Dendritic cell treated with granulocyte-macrophage colony-stimulating factor and Interleukin-4, amounts not matched to agents 40 ng/mL and 50 ng/mL, for 4 days (primary cell): ENCODE results near the gene ZNF184.
"Not testable (repeated sequence)": the region's sequence is repeated elsewhere in the genome, so short reads cannot be mapped to it uniquely, and the experiment has no call there.

Source experiments
- H3K27ac Mint-ChIP-seq: one replicate; pipeline ENCODE4 v1.8.0; 2022; ENCODE audit warnings: mild to moderate bottlenecking, mixed read lengths
- H3K27me3 Mint-ChIP-seq: one replicate; pipeline ENCODE4 v1.8.0; 2022; ENCODE audit warnings: mild to moderate bottlenecking, mixed read lengths
- H3K36me3 Mint-ChIP-seq: one replicate; pipeline ENCODE4 v1.8.0; 2022; ENCODE audit warnings: low read depth, mixed read lengths
- H3K4me1 Mint-ChIP-seq: one replicate; pipeline ENCODE4 v1.8.0; 2022; ENCODE audit warnings: low read depth, mixed read lengths
- H3K4me3 Mint-ChIP-seq: one replicate; pipeline ENCODE4 v1.8.0; 2022; ENCODE audit warnings: mild to moderate bottlenecking, moderate library complexity, mixed read lengths
- H3K9me3 Mint-ChIP-seq: one replicate; pipeline ENCODE4 v1.8.0; 2022; ENCODE audit warnings: mixed read lengths
- intact Hi-C: fragments of 100-400 bp; cut with micrococcal nuclease; formaldehyde crosslinking; loops from one replicate; pipeline ENCODE4 v1.15.0; 2022

The ZNF184 gene

GRCh38 chr6:27424851-27425250, 48.1 kb downstream of the ZNF184 start:
- H3K27ac Mint-ChIP-seq, H3K4me1 Mint-ChIP-seq: not testable (repeated sequence)
- peaks cover 54% of the 10 kb centered on the region for H3K9me3 Mint-ChIP-seq

GRCh38 chr6:27422651-27423332, 50.1 kb downstream of the ZNF184 start:
- intact Hi-C loops = no loop called here
- Mint-ChIP-seq H3K27ac (no peak overlapping the region), H3K36me3 (no peaks in the 10 kb centered on the region), H3K4me3 (no peak overlapping the region), H3K27me3 (no peaks in the 10 kb centered on the region), H3K9me3 (peaks cover 49% of the 10 kb centered on the region), H3K4me1 (no peaks in the 10 kb centered on the region)

More at GRCh38 chr6:27424851-27425250, 48.1 kb downstream of the ZNF184 start:
- H3K27me3 Mint-ChIP-seq, H3K4me3 Mint-ChIP-seq, H3K36me3 Mint-ChIP-seq, intact Hi-C loops: not testable (repeated sequence)

GRCh38 chr6:27419363-27419762, 53.5 kb downstream of the ZNF184 start:
- Mint-ChIP-seq H3K27me3 (no peaks in the 10 kb centered on the region), H3K36me3 (no peaks in the 10 kb centered on the region), H3K4me1 (no peaks in the 10 kb centered on the region), H3K4me3 (no peak overlapping the region), H3K27ac (no peak overlapping the region), H3K9me3 (peaks cover 74% of the 10 kb centered on the region)
- intact Hi-C loops = no loop called here

- intact Hi-C loops = no loop called here
- H3K36me3 Mint-ChIP-seq = no peaks in the 10 kb centered on the region
- H3K4me1 Mint-ChIP-seq = no peaks in the 10 kb centered on the region
- no peak overlapping the region for H3K27ac Mint-ChIP-seq
- H3K9me3 Mint-ChIP-seq = peaks cover 61% of the 10 kb centered on the region
- no peaks in the 10 kb centered on the region for H3K27me3 Mint-ChIP-seq
- H3K4me3 Mint-ChIP-seq = no peak overlapping the region
Observed at GRCh38 chr6:27415898-27416297, 57.0 kb downstream of the ZNF184 start.

GRCh38 chr6:27414996-27415395, 57.9 kb downstream of the ZNF184 start:
- Mint-ChIP-seq H3K4me1 (no peaks in the 10 kb centered on the region), H3K4me3 (no peak overlapping the region), H3K27me3 (no peaks in the 10 kb centered on the region), H3K9me3 (peaks cover 59% of the 10 kb centered on the region), H3K27ac (no peak overlapping the region), H3K36me3 (no peaks in the 10 kb centered on the region)
- intact Hi-C loops = no loop called here

- Mint-ChIP-seq H3K9me3 (peaks cover 52% of the 10 kb centered on the region), H3K27me3 (no peaks in the 10 kb centered on the region), H3K4me1 (no peaks in the 10 kb centered on the region), H3K36me3 (no peaks in the 10 kb centered on the region), H3K27ac (no peak overlapping the region), H3K4me3 (no peak overlapping the region)
- intact Hi-C loops = no loop called here
Observed at GRCh38 chr6:27414300-27414699, 58.6 kb downstream of the ZNF184 start.

- H3K36me3 Mint-ChIP-seq = no peaks in the 10 kb centered on the region
- intact Hi-C loops = no loop called here
- no peaks in the 10 kb centered on the region for H3K4me1 Mint-ChIP-seq
- H3K4me3 Mint-ChIP-seq = no peak overlapping the region
- no peaks in the 10 kb centered on the region for H3K27me3 Mint-ChIP-seq
- H3K9me3 Mint-ChIP-seq = peaks cover 62% of the 10 kb centered on the region
- H3K27ac Mint-ChIP-seq = no peak overlapping the region
Observed at GRCh38 chr6:27407153-27407814, 65.6 kb downstream of the ZNF184 start.

GRCh38 chr6:27406085-27406484, 66.8 kb downstream of the ZNF184 start:
- no peaks in the 10 kb centered on the region for H3K36me3 Mint-ChIP-seq
- H3K27me3 Mint-ChIP-seq = no peaks in the 10 kb centered on the region
- peaks cover 62% of the 10 kb centered on the region for H3K9me3 Mint-ChIP-seq
- H3K4me3 Mint-ChIP-seq = no peak overlapping the region
- no peaks in the 10 kb centered on the region for H3K4me1 Mint-ChIP-seq
- no peak overlapping the region for H3K27ac Mint-ChIP-seq
- intact Hi-C loops = no loop called here

GRCh38 chr6:27400877-27401642, 71.8 kb downstream of the ZNF184 start:
- H3K36me3 Mint-ChIP-seq = no peaks in the 10 kb centered on the region

More at GRCh38 chr6:27400877-27401642, 71.8 kb downstream of the ZNF184 start:
- Mint-ChIP-seq H3K4me3 (no peak overlapping the region), H3K27ac (no peak overlapping the region), H3K9me3 (peaks cover 70% of the 10 kb centered on the region), H3K27me3 (no peaks in the 10 kb centered on the region), H3K4me1 (no peaks in the 10 kb centered on the region)
- intact Hi-C loops = no loop called here
